Neutrophil (primary cell): Measurements from ENCODE around the gene TMED4.
"Not testable (repeated sequence)": the region's sequence is repeated elsewhere in the genome, so short reads cannot be mapped to it uniquely, and the experiment has no call there.

Experiments used
- H3K27ac ChIP-seq: fragments of 200-600 bp; sonication (generic); 2 replicates; pipeline ENCODE4 v1.5.1; 2016; ENCODE audit warnings: mild to moderate bottlenecking, moderate library complexity
- H3K27me3 ChIP-seq: fragments of 200-600 bp; sonication (generic); 2 replicates; pipeline ENCODE4 v1.6.0; 2016; ENCODE audit warnings: mild to moderate bottlenecking
- H3K36me3 ChIP-seq: fragments of 200-600 bp; sonication (generic); 2 replicates; pipeline ENCODE4 v1.5.1; 2017
- H3K4me1 ChIP-seq, 2 experiments: fragments of 200-600 bp in 1 of 2; sonication (generic) in 1 of 2; 1 replicate in 1 of 2; 2 replicates in 1 of 2; pipeline versions ENCODE4 v1.5.1 to v1.6.1; 2013 to 2016; ENCODE audit warnings: low read depth in 1 of 2, low read length in 1 of 2, mild to moderate bottlenecking in 1 of 2, moderate library complexity in 1 of 2; ENCODE audit not compliant: control insufficient read depth in 1 of 2, insufficient read depth in 1 of 2
- H3K4me3 ChIP-seq, 2 experiments: fragments of 200-600 bp in 1 of 2; sonication (generic) in 1 of 2; 1 replicate in 1 of 2; 2 replicates in 1 of 2; pipeline ENCODE4 v1.5.1; 2013 to 2016; ENCODE audit warnings: low read depth in 1 of 2, low read length in 1 of 2, mild to moderate bottlenecking in 1 of 2, moderate library complexity in 1 of 2
- H3K9me3 ChIP-seq: fragments of 200-600 bp; sonication (generic); 2 replicates; pipeline ENCODE4 v1.5.1; 2016
- CTCF ChIP-seq: fragments of 200-600 bp; sonication (generic); IDR thresholded peaks from 2 replicates; pipeline ENCODE4 v1.5.1; 2016; ENCODE audit warnings: antibody characterized with exemption

TMED4 gene

GRCh38 chr7:44604941-44605340, 22.9 kb upstream of the TMED4 start:
- peaks cover 61% of the 10 kb centered on the region in 2 experiments for H3K4me1 ChIP-seq
- TF ChIP-seq CTCF, result no peak
- peak overlapping the region; percentile 97 for H3K27ac ChIP-seq
- H3K4me3 ChIP-seq, result peak overlapping the region; percentile 77 to 97
- no peaks in the 10 kb centered on the region for H3K27me3 ChIP-seq
- H3K36me3 ChIP-seq, result no peaks in the 10 kb centered on the region
- no peaks in the 10 kb centered on the region for H3K9me3 ChIP-seq

GRCh38 chr7:44603193-44603592, 21.2 kb upstream of the TMED4 start:
- Histone ChIP-seq H3K9me3 (no peaks in the 10 kb centered on the region), H3K27me3 (no peaks in the 10 kb centered on the region), H3K36me3 (no peaks in the 10 kb centered on the region), H3K27ac (no peak overlapping the region), H3K4me3 (no peak overlapping the region), H3K4me1 (peaks cover 60 to 63% of the 10 kb centered on the region in 2 experiments)
- TF ChIP-seq CTCF, result no peak

GRCh38 chr7:44602576-44602910, 20.5 kb upstream of the TMED4 start:
- Histone ChIP-seq H3K36me3 (no peaks in the 10 kb centered on the region), H3K27me3 (no peaks in the 10 kb centered on the region), H3K4me3 (no peak overlapping the region), H3K4me1 (peaks cover 54 to 58% of the 10 kb centered on the region in 2 experiments), H3K9me3 (no peaks in the 10 kb centered on the region), H3K27ac (no peak overlapping the region)
- TF ChIP-seq CTCF, result no peak

GRCh38 chr7:44599222-44599621, 17.2 kb upstream of the TMED4 start:
- Histone ChIP-seq H3K36me3 (no peaks in the 10 kb centered on the region), H3K27ac (peak overlapping the region; percentile 28), H3K4me3 (no peak overlapping the region), H3K27me3 (no peaks in the 10 kb centered on the region), H3K9me3 (no peaks in the 10 kb centered on the region), H3K4me1 (peaks cover 32 to 34% of the 10 kb centered on the region in 2 experiments)
- no peak for TF ChIP-seq CTCF

GRCh38 chr7:44597181-44597580, 15.2 kb upstream of the TMED4 start:
- H3K4me3 ChIP-seq, H3K27ac ChIP-seq, H3K27me3 ChIP-seq, H3K36me3 ChIP-seq, H3K9me3 ChIP-seq: not testable (repeated sequence)
- peaks cover 23% of the 10 kb centered on the region in 2 experiments for H3K4me1 ChIP-seq

- H3K4me1 ChIP-seq, result peaks cover 23 to 33% of the 10 kb centered on the region in 2 experiments
- no peaks in the 10 kb centered on the region for H3K27me3 ChIP-seq
- H3K36me3 ChIP-seq, result no peaks in the 10 kb centered on the region
- H3K4me3 ChIP-seq, result no peak overlapping the region
- no peak overlapping the region for H3K27ac ChIP-seq
- TF ChIP-seq CTCF, result no peak
- no peaks in the 10 kb centered on the region for H3K9me3 ChIP-seq
These were observed 14.1 kb upstream of the TMED4 start for GRCh38 chr7:44595934-44596635.
